OCI-LY7 (cell line): ENCODE data around the gene ZBTB47.

Experiments used
- CTCF ChIP-seq: fragments of 200-600 bp; sonication (generic); conservative IDR thresholded peaks from 2 replicates; pipeline ENCODE4 v1.5.1; 2014; ENCODE audit warnings: mild to moderate bottlenecking, antibody characterized with exemption, low read length, moderate library complexity, mixed read lengths
- EZH2phosphoT487 ChIP-seq: fragments of 200-600 bp; sonication (generic); IDR thresholded peaks from 2 replicates; pipeline ENCODE4 v1.6.1; 2018; ENCODE audit warnings: low read depth, borderline replicate concordance, mild to moderate bottlenecking, mixed run types, antibody characterized with exemption, low read length, moderate library complexity, mixed read lengths

DNA sequence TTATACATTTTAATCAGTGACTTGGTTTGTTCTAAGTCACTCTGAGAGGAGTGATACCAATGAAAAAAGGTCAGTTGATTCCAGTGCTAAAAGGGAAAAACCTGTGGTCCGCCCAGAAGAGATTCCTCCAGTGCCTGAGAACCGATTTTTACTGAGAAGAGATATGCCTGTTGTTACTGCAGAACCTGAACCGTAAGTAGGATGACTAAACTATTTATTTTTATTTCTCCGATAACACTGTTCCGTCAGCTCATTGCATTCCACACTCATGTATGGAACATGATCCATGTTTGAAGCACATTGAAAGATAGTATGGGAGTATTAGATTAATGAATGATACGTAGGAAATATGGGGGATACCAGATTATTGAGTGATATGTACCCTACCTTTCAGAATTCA, 20.0 kb upstream of the ZBTB47 start:
- no peak for TF ChIP-seq CTCF
- TF ChIP-seq EZH2phosphoT487 = no peak
